Left ventricle myocardium inferior (tissue), 1 donor: ENCODE measurements around the gene PYGB. TPM values are rescaled to one million over a fixed set of nuclear protein-coding genes. Genes with fewer than 3 reads are reported as not detected.

Source experiments
- DNase-seq: peaks from one replicate; pipeline ENCODE4 v3.0.0-alpha.2; 2020
- H3K27ac ChIP-seq: fragments of 200-600 bp; replicated peaks from 2 replicates; pipeline ENCODE4 v1.8.0; 2021
- H3K27me3 ChIP-seq: fragments of 200-600 bp; 2 replicates; pipeline ENCODE4 v1.8.0; 2021; ENCODE audit warnings: low read depth
- H3K36me3 ChIP-seq: fragments of 200-600 bp; 2 replicates; pipeline ENCODE4 v1.8.0; 2021
- H3K4me1 ChIP-seq: fragments of 200-600 bp; 2 replicates; pipeline ENCODE4 v1.8.0; 2021
- H3K4me3 ChIP-seq: fragments of 200-600 bp; 2 replicates; pipeline ENCODE4 v1.8.0; 2021; ENCODE audit warnings: mild to moderate bottlenecking, moderate library complexity
- H3K9me3 ChIP-seq: fragments of 200-600 bp; replicated peaks from 2 replicates; pipeline ENCODE4 v1.8.0; 2021
- CTCF ChIP-seq: fragments of 200-600 bp; IDR thresholded peaks from 2 replicates; pipeline ENCODE4 v1.8.0; 2021; ENCODE audit warnings: antibody characterized with exemption, mild to moderate bottlenecking, borderline replicate concordance
- intact Hi-C: fragments of 100-400 bp; cut with micrococcal nuclease; formaldehyde crosslinking; loops from one replicate; pipeline ENCODE4 v1.11.0; 2022
- total RNA-seq: library from RNA; stranded (reverse); fragmentation: NEBNext Ultra II Directional; extraction: Animal tissue kit (Norgen Biotek cat#: 25700); gene quantifications from one replicate; pipeline ENCODE4 v1.2.1, GENCODE V29; 2021
- donor health status: DM: no; HTN: yes; CAD: no; lungs with severe emphysema.

Gene PYGB
- total RNA-seq, 1 donor from 2014 or later = 218 TPM

- TF ChIP-seq CTCF = no peak
- intact Hi-C loops = no loop called here
- no peaks in the 10 kb centered on the region for H3K27me3 ChIP-seq
- peaks cover 19% of the 10 kb centered on the region for H3K36me3 ChIP-seq
- H3K27ac ChIP-seq = peak overlapping the region; percentile 97
- DNase-seq = no peak
- H3K4me1 ChIP-seq = peaks cover 95% of the 10 kb centered on the region
- no peaks in the 10 kb centered on the region for H3K9me3 ChIP-seq
- H3K4me3 ChIP-seq = peak overlapping the region; percentile 97
Measured at GRCh38 chr20:25254571-25254970, 6.7 kb downstream of the PYGB start.

- H3K27me3 ChIP-seq = no peaks in the 10 kb centered on the region
- H3K27ac ChIP-seq = peak overlapping the region; percentile 97
- peaks cover 94% of the 10 kb centered on the region for H3K4me1 ChIP-seq
- no peaks in the 10 kb centered on the region for H3K9me3 ChIP-seq
- TF ChIP-seq CTCF = peak; percentile 34
- peak overlapping the region; percentile 47 for H3K4me3 ChIP-seq
- peak; percentile 67 for DNase-seq
- intact Hi-C loops = no loop called here
- H3K36me3 ChIP-seq = peaks cover 24% of the 10 kb centered on the region
Measured at GRCh38 chr20:25254986-25255680, 7.2 kb downstream of the PYGB start.

DNA sequence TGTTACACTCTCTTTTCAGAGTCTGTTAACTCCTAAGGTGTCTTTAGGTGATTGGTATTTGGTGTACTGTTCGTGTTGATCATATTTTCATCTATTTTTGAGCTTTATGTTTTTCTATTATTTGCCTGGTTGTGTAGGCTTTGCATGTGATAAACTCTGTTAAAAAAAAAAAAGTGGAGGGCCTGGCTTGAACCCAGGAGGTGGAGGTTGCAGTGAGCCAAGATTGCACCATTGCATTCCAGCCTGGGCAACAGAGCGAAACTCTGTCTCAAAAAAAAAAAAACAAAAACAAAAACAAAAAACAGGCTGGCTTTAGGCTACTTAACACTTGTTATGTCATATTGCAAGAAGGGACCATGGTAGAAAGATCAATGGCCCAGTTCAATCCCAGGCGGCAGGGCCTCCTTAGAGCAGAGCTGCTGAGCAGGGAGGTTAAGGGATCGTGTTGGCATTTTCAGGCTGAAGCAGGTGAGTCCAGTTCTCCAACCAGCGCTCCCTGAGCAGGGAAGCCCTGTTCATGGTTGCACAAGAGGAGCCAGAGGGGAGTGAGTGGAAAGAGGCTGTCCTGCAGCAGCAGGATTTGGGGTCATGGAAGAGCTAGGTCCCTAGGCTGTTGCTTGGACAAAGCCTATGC is 8.5 kb downstream of the PYGB start:
- peak overlapping the region; percentile 47 for H3K4me3 ChIP-seq
- H3K27me3 ChIP-seq = no peaks in the 10 kb centered on the region
- intact Hi-C loops = no loop called here
- no peaks in the 10 kb centered on the region for H3K9me3 ChIP-seq
- peak overlapping the region; percentile 97 for H3K27ac ChIP-seq
- no peak for DNase-seq
- no peak for TF ChIP-seq CTCF
- H3K36me3 ChIP-seq = peaks cover 36% of the 10 kb centered on the region
- H3K4me1 ChIP-seq = peaks cover 82% of the 10 kb centered on the region

DNA sequence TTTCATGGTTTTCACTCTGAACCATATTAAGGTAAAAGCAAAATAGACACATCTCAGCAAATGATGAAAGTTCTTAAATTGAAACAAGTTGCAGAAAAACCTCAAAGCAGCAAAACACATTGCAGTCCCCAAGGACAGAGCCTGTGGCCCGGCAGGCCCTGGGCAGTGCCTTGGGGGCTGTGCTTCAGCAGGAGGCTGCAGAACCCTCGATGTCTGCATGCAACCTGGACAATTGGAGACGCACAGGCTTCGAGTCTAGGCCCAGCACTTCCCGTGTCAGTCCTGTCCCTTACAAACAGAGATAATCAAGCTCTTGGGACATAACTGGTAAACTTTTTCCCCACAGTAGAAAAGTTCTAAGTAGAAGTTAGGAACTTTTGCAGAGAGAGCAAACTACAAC is 9.2 kb downstream of the PYGB start:
- no peak for DNase-seq
- H3K27me3 ChIP-seq = no peaks in the 10 kb centered on the region
- no peak for TF ChIP-seq CTCF
- intact Hi-C loops = no loop called here
- H3K9me3 ChIP-seq = no peaks in the 10 kb centered on the region
- peak overlapping the region; percentile 18 for H3K4me3 ChIP-seq
- peak overlapping the region; percentile 97 for H3K27ac ChIP-seq
- H3K36me3 ChIP-seq = peaks cover 43% of the 10 kb centered on the region
- peaks cover 74% of the 10 kb centered on the region for H3K4me1 ChIP-seq

GRCh38 chr20:25257756-25258475 is 10.0 kb downstream of the PYGB start:
- intact Hi-C loops = no loop called here
- H3K27ac ChIP-seq = peak overlapping the region; percentile 97
- no peaks in the 10 kb centered on the region for H3K27me3 ChIP-seq
- H3K4me1 ChIP-seq = peaks cover 66% of the 10 kb centered on the region
- no peaks in the 10 kb centered on the region for H3K9me3 ChIP-seq
- H3K4me3 ChIP-seq = no peak overlapping the region
- H3K36me3 ChIP-seq = peaks cover 47% of the 10 kb centered on the region
- no peak for TF ChIP-seq CTCF
- DNase-seq = no peak
